HepG2 (cell line): Measurements from ENCODE around the gene MAP1LC3A. TPM values are rescaled to one million over a fixed set of nuclear protein-coding genes. Genes with fewer than 3 reads are reported as not detected.
A peak's percentile ranks its signal among the peaks of the same experiment; 100 is the strongest.

Experiments
- ARID2 ChIP-seq: sonication (generic); formaldehyde crosslinking; IDR thresholded peaks from 2 replicates; pipeline ENCODE4 v1.8.1; 2022; ENCODE audit warnings: mild to moderate bottlenecking, missing genetic modification reagents, borderline replicate concordance
- BATF2 ChIP-seq: sonication (generic); formaldehyde crosslinking; IDR thresholded peaks from 2 replicates; pipeline ENCODE4 v1.8.0; 2022; ENCODE audit warnings: mild to moderate bottlenecking, missing genetic modification reagents, moderate library complexity
- BCL6 ChIP-seq: IDR thresholded peaks from 2 replicates; pipeline ENCODE4 v1.6.1; 2016; ENCODE audit warnings: missing genetic modification reagents, missing compliant biosample characterization
- CREM ChIP-seq, 2 experiments: sonication (generic) in 1 of 2; formaldehyde crosslinking in 1 of 2; IDR thresholded peaks; 2 replicates each; pipeline versions ENCODE4 v1.4.0 to v1.6.1; 2016 to 2020; ENCODE audit warnings: antibody characterized with exemption in 1 of 2, mild to moderate bottlenecking in 1 of 2, missing genetic modification reagents in 1 of 2
- HOXA5 ChIP-seq: sonication (generic); formaldehyde crosslinking; IDR thresholded peaks from 2 replicates; pipeline ENCODE4 v1.4.0; 2020; ENCODE audit warnings: missing genetic modification reagents
- IRF2 ChIP-seq: IDR thresholded peaks from 2 replicates; pipeline ENCODE4 v1.6.1; 2018; ENCODE audit warnings: missing genetic modification reagents, missing compliant biosample characterization
- JUND ChIP-seq: sonication (generic); formaldehyde crosslinking; IDR thresholded peaks from 2 replicates; pipeline ENCODE4 v1.8.0; 2022; ENCODE audit warnings: mild to moderate bottlenecking, missing genetic modification reagents
- PHB2 ChIP-seq: fragments of 450-650 bp; IDR thresholded peaks from 2 replicates; pipeline ENCODE4 v1.6.1; 2018; ENCODE audit not compliant: partially characterized antibody
- PHF5A ChIP-seq: IDR thresholded peaks from one replicate; pipeline ENCODE4 v1.6.1; 2018; ENCODE audit warnings: low read depth, missing genetic modification reagents; ENCODE audit not compliant: unreplicated experiment
- POLR2AphosphoS5 ChIP-seq: IDR thresholded peaks from 2 replicates; pipeline ENCODE4 v1.6.1; 2012; ENCODE audit warnings: low read depth, low read length
- PTBP1 ChIP-seq: fragments of 200-400 bp; formaldehyde crosslinking; IDR thresholded peaks from 2 replicates; pipeline ENCODE4 v1.6.1; 2018; ENCODE audit warnings: low read length, low read depth; ENCODE audit not compliant: poor library complexity, severe bottlenecking
- RBM39 ChIP-seq: fragments of 200-400 bp; formaldehyde crosslinking; IDR thresholded peaks from one replicate; pipeline ENCODE4 v1.6.1; 2018; ENCODE audit warnings: antibody characterized with exemption, mild to moderate bottlenecking, low read depth, low read length; ENCODE audit not compliant: poor library complexity, severe bottlenecking
- ZBTB7B ChIP-seq: sonication (generic); formaldehyde crosslinking; IDR thresholded peaks from 2 replicates; pipeline ENCODE4 v1.4.0; 2020; ENCODE audit warnings: missing genetic modification reagents
- ZFX ChIP-seq: sonication (generic); formaldehyde crosslinking; IDR thresholded peaks from 2 replicates; pipeline ENCODE4 v1.4.0; 2020; ENCODE audit warnings: mild to moderate bottlenecking, low read depth, missing genetic modification reagents, moderate library complexity
- ZFY ChIP-seq: sonication (generic); formaldehyde crosslinking; IDR thresholded peaks from 2 replicates; pipeline ENCODE4 v1.4.0; 2020; ENCODE audit warnings: missing genetic modification reagents
- ZMYM3 ChIP-seq: sonication (generic); formaldehyde crosslinking; IDR thresholded peaks from 2 replicates; pipeline ENCODE4 v1.5.1; 2020; ENCODE audit warnings: mild to moderate bottlenecking, missing genetic modification reagents
- ZNF292 ChIP-seq: sonication (generic); formaldehyde crosslinking; IDR thresholded peaks from 2 replicates; pipeline ENCODE4 v1.8.1; 2022; ENCODE audit warnings: mild to moderate bottlenecking, low read depth, missing genetic modification reagents, borderline replicate concordance
- ZNF331 ChIP-seq: sonication (generic); formaldehyde crosslinking; IDR thresholded peaks from 2 replicates; pipeline ENCODE4 v1.4.0; 2020; ENCODE audit warnings: missing genetic modification reagents
- ZNF414 ChIP-seq: sonication (generic); formaldehyde crosslinking; IDR thresholded peaks from 2 replicates; pipeline ENCODE4 v1.5.0; 2020; ENCODE audit warnings: missing genetic modification reagents
- ZNF430 ChIP-seq: sonication (generic); formaldehyde crosslinking; IDR thresholded peaks from 2 replicates; pipeline ENCODE4 v1.9.0; 2021; ENCODE audit warnings: mild to moderate bottlenecking, missing genetic modification reagents
- ZNF615 ChIP-seq: sonication (generic); formaldehyde crosslinking; IDR thresholded peaks from 2 replicates; pipeline ENCODE4 v1.5.0; 2020; ENCODE audit warnings: mild to moderate bottlenecking, missing genetic modification reagents, borderline replicate concordance
- ZNF710 ChIP-seq: sonication (generic); formaldehyde crosslinking; IDR thresholded peaks from 2 replicates; pipeline ENCODE4 v1.5.0; 2020; ENCODE audit warnings: mild to moderate bottlenecking, missing genetic modification reagents, borderline replicate concordance
- ZNF788 ChIP-seq: sonication (generic); formaldehyde crosslinking; IDR thresholded peaks from 2 replicates; pipeline ENCODE4 v1.5.0; 2020; ENCODE audit warnings: mild to moderate bottlenecking, missing genetic modification reagents, borderline replicate concordance
- polyA plus RNA-seq, 8 experiments: library from polyadenylated mRNA; depleted of rRNA in 3 of 8; stranded (reverse) in 7 of 8; unstranded in 1 of 8; fragments of >200 nt; fragmentation: Illumina TruSeq in 4 of 8; extraction: Trizol in 4 of 8; gene quantifications; 2 replicates each; pipeline versions ENCODE4 v1.2.1 to v1.2.3, GENCODE V29; 2011 to 2016; ENCODE audit warnings: low read depth in 4 of 8, missing spikeins in 1 of 8, mixed read lengths in 1 of 8; ENCODE audit not compliant: insufficient read depth in 1 of 8
- total RNA-seq, 5 experiments: library from RNA; depleted of rRNA; stranded (reverse); fragments of >200 nt; fragmentation: Illumina TruSeq; extraction: Trizol; gene quantifications; 2 replicates each; pipeline ENCODE4 v1.2.3, GENCODE V29; 2016; ENCODE audit warnings: low read depth in 1 of 5
- TF ChIP-seq, protein P1 (sequence below): sonication (generic); formaldehyde crosslinking; IDR thresholded peaks from 2 replicates; pipeline ENCODE4 v1.5.1; 2020; ENCODE audit warnings: mild to moderate bottlenecking, moderate library complexity, missing genetic modification reagents

Gene MAP1LC3A
- total and polyA plus RNA-seq, 2 of the 13 experiments (the other 11 are each of a cell fraction or from before 2014, with no cell fraction given): not detected

DNA sequence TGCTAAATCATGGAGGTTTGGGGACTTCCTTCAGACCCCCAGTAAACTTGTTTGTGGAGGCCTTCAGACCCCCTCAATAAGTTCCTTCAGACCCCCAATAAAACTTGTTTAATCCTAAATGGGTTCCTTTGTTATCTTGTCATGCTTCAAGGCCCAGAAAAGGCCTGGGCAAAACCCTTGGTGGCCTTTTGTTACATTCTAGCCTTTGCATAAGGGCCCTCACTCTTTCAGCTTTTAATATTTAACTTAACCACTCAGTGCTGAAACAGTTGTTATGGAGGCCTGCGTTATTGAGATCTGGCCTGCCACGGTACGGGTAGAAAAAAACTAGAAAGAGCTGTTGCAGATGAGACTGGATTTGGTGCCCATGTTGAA is 46.6 kb upstream of the MAP1LC3A start (continued):
- TF ChIP-seq ZFX (CRISPR knock-in tag): peak; percentile 74
- no peak for TF ChIP-seq RBM39
- peak; percentile 58 for TF ChIP-seq ZNF331
- no peak; the same call in 1 of the 2 replicates for TF ChIP-seq ZNF292
- no peak for TF ChIP-seq PHB2
- TF ChIP-seq POLR2AphosphoS5: 0 out of 2 replicates have a peak, but pooled peaks have one; percentile 31
- 0 out of 2 replicates have a peak, but pooled peaks have one; percentile 46 for TF ChIP-seq ZBTB7B (CRISPR knock-in tag)
- no peak for TF ChIP-seq ZNF414 (CRISPR knock-in tag)
- TF ChIP-seq ZNF430 (CRISPR knock-in tag): 0 out of 2 replicates have a peak, but pooled peaks have one; percentile 41
- 0 out of 2 replicates have a peak, but pooled peaks have one; percentile 37 for TF ChIP-seq BATF2 (CRISPR knock-in tag)
- peak; percentile 70 for TF ChIP-seq ZFY
- TF ChIP-seq JUND (CRISPR knock-in tag): no peak
- no peak for TF ChIP-seq PTBP1
- TF ChIP-seq HOXA5: no peak
- TF ChIP-seq PHF5A (CRISPR knock-in tag): peak; percentile 20
- TF ChIP-seq, protein P1, sequence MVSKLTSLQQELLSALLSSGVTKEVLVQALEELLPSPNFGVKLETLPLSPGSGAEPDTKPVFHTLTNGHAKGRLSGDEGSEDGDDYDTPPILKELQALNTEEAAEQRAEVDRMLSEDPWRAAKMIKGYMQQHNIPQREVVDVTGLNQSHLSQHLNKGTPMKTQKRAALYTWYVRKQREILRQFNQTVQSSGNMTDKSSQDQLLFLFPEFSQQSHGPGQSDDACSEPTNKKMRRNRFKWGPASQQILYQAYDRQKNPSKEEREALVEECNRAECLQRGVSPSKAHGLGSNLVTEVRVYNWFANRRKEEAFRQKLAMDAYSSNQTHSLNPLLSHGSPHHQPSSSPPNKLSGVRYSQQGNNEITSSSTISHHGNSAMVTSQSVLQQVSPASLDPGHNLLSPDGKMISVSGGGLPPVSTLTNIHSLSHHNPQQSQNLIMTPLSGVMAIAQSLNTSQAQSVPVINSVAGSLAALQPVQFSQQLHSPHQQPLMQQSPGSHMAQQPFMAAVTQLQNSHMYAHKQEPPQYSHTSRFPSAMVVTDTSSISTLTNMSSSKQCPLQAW (CRISPR knock-in tag): peak; percentile 92
- 0 out of 2 replicates have a peak, but pooled peaks have one; percentile 12 for TF ChIP-seq BCL6 (CRISPR knock-in tag)
- TF ChIP-seq ZNF710: peak; percentile 78
- peak; percentile 43; the same call in 1 of the 2 replicates for TF ChIP-seq ZNF615 (CRISPR knock-in tag)
- 0 out of 2 replicates have a peak, but pooled peaks have one; percentile 14 for TF ChIP-seq ZMYM3
- no peak for TF ChIP-seq IRF2 (CRISPR knock-in tag)
- 0 out of 2 replicates have a peak, but pooled peaks have one; percentile 26 for TF ChIP-seq ZNF788 (CRISPR knock-in tag)
- TF ChIP-seq ARID2: peak; percentile 67; the same call in 1 of the 2 replicates
- TF ChIP-seq CREM (IDR thresholded peaks at IDR 0.05): peak; percentile 44
- no peak for TF ChIP-seq CREM (CRISPR knock-in tag; IDR thresholded peaks at IDR 0.05)
